C4-2B (cell line): ENCODE results near the gene TAF1B.

Experiments
- CTCF ChIP-seq: fragments of 450-650 bp; conservative IDR thresholded peaks from 2 replicates; pipeline ENCODE4 v1.5.1; 2017; ENCODE audit warnings: mild to moderate bottlenecking
- ZFX ChIP-seq: fragments of 450-650 bp; IDR thresholded peaks from 2 replicates; pipeline ENCODE4 v1.6.1; 2017

DNA sequence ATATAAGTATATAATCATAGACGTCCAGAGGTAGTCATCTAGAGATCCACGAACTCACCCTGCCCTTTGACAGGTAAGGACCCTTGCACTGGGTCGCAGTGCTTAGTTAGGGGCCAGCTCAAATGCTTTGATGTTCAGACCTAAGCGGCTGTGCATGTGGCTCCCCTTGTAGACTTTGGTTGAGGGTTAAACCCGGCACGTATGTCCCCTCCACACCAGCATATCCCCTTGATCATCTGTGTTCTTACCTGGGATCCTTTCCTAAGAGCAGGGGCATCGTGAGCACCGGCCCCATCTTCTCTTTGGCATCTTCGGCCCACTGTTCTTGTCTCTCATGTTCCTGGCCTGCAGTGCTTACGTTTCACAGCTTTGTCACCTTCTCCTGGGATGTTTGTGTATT is 139.6 kb downstream of the TAF1B start:
- no peak for TF ChIP-seq CTCF
- TF ChIP-seq ZFX: no peak
